GM23248 (cell line): ENCODE data around the gene ZNF853.

Source experiments
- EZH2 ChIP-seq: fragments of 200-600 bp; sonication (generic); IDR thresholded peaks from 2 replicates; pipeline ENCODE4 v1.6.1; 2018; ENCODE audit warnings: antibody characterized with exemption, mild to moderate bottlenecking; ENCODE audit not compliant: insufficient read depth, poor library complexity, severe bottlenecking
- EZH2phosphoT487 ChIP-seq: fragments of 200-600 bp; sonication (generic); IDR thresholded peaks from 2 replicates; pipeline ENCODE4 v1.6.1; 2018; ENCODE audit warnings: antibody characterized with exemption, moderate library complexity, mild to moderate bottlenecking, low read depth; ENCODE audit not compliant: insufficient read depth

GRCh38 chr7:6623589-6624245, 8.3 kb downstream of the ZNF853 start:
- TF ChIP-seq EZH2: no peak
- TF ChIP-seq EZH2phosphoT487: no peak
